ENCODE results near the gene RAPGEF3.

DNA sequence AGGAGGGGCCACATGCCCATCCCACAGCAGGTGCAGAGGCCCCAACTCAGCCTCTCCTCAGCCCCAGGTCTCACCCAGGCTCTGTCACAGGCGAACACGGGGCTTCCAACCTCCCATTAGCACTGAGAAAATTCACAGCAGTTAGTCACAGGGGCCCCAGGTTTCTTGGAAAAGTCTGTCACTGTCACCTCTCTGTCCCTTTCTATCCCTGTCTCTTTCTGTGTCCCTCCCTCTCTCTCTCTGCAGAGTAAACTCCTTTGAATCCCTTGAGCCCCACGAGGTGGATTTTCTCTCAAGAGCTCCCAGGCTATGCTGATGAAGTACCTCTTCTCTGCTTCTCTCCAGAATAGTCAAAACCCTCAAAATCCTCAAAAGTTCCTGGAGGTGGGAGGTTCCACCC is 19.4 kb downstream of the RAPGEF3 start:
- TF ChIP-seq, protein P1, sequence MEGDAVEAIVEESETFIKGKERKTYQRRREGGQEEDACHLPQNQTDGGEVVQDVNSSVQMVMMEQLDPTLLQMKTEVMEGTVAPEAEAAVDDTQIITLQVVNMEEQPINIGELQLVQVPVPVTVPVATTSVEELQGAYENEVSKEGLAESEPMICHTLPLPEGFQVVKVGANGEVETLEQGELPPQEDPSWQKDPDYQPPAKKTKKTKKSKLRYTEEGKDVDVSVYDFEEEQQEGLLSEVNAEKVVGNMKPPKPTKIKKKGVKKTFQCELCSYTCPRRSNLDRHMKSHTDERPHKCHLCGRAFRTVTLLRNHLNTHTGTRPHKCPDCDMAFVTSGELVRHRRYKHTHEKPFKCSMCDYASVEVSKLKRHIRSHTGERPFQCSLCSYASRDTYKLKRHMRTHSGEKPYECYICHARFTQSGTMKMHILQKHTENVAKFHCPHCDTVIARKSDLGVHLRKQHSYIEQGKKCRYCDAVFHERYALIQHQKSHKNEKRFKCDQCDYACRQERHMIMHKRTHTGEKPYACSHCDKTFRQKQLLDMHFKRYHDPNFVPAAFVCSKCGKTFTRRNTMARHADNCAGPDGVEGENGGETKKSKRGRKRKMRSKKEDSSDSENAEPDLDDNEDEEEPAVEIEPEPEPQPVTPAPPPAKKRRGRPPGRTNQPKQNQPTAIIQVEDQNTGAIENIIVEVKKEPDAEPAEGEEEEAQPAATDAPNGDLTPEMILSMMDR (IDR thresholded peaks at IDR 0.05; ENCODE audit: borderline replicate concordance, extremely low read depth, low read length, poor library complexity, severe bottlenecking), result no peak
- TF ChIP-seq EZH2 (IDR thresholded peaks at IDR 0.05; ENCODE audit: borderline replicate concordance, low read depth, low read length, severe bottlenecking), result no peak
